NCI-H82 treated with DMSO at 0.1 percent for 48 hours (cell line): Measurements from ENCODE around the gene GAR1.
"Not testable (repeated sequence)": the region's sequence is repeated elsewhere in the genome, so short reads cannot be mapped to it uniquely, and the experiment has no call there.

Experiments
- DNase-seq: peaks from one replicate; lab custom pipeline; 2025; ENCODE audit not compliant: unreplicated experiment; lab: John Stamatoyannopoulos, UW

GAR1 gene

DNA sequence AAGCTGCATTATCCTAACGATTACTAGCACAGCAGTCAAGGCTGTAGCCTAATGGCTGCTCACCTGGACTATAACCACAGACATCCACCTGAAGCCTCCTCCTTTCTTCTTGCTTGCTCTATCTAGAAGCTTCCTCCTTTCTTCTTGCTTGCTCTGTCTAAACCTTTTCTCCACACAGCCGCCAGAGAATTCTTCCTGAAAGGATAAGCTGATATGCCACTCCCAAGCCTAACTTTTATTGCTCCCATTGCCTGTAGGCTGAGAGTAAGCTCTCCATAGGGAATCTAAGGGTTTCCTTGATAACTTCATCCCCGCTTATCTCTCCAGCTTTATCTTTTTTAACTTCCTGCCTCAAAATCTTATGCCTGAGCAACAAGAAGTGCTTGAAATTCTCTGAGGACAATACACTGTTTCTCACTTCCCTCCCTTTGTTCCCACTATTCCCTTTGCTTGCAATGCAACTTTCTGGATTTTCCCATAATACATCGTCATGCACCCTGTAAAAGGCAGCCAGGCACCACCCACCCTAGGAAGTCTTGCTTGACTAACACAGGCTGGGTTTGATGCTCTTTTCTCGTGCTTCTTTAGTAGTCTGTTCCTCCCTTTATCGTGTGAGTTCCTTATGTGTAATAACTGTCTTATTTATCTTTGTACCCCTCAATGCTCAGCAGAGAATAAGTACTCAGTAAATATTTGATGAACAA lies 31.0 kb downstream of the GAR1 start:
- no peak for DNase-seq

DNA sequence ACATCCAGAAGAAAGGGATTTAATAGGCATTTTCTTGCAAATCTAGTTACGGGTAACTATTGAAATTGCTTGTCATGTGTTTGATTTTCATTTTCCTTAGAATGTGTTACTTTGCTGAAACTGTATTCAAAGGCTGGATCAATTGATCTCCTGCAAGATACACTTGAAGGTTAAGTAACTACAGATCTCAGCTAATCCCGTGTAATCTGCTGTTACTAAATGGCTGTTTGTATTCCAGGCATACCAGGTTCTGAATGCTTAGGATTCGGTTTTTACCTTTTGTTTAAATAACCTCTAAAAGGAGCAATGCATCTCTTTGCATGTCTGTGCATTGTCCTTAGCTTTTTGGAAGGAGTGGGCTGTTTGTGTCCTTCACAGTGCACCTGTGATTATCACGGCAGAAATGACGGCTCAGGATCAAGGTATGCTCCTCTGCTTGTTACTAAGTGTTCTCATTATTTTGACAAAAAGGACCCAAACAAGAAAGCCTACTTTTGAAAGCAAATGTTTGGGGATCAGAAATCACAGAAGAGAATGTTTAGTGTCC lies 32.4 kb downstream of the GAR1 start, which contains the start of gene LRIT3:
TSS of gene LRIT3 (plus strand) at position 212 of the 547 bp plus-strand sequence. CDS start at position 307, 95 bp downstream.
- peak; percentile 9 for DNase-seq

DNA sequence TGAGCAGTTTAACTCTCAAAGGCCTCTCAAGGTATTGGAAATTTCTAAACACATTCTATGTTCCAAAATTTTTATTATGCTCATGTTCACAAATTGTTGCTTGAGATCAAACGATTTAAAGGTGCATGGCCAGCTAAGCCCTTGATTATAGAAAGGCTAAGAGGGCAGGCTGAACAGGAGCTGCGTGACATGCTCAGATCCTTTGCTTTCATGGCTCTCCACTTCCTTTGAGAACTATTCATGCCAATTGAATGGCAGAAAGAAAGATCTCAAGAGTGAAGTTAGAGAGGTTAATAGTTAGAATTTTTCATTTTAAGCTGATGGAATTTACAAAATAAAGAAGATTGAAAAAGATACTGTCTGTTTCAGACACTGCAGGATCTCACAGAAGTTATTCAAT lies 32.9 kb downstream of the GAR1 start:
- DNase-seq, result no peak

DNA sequence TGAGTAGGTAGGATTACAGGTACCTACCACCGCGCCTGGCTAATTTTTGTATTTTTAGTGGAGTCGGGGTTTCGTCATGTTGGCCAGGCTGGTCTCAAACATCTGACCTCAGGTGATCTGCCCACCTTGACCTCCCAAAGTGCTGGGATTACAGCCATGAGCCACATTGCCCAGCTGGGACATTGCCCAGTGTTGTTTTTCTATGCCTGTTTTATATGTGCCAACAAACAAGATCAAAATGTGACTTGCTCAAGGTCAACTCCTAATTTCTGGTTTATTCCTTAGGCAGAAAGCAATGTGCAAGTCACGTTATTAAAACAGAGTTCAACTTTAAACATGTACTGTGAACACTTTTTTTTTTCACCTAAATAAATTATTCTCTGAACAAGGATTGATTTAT lies 35.0 kb downstream of the GAR1 start:
- DNase-seq, result no peak

DNA sequence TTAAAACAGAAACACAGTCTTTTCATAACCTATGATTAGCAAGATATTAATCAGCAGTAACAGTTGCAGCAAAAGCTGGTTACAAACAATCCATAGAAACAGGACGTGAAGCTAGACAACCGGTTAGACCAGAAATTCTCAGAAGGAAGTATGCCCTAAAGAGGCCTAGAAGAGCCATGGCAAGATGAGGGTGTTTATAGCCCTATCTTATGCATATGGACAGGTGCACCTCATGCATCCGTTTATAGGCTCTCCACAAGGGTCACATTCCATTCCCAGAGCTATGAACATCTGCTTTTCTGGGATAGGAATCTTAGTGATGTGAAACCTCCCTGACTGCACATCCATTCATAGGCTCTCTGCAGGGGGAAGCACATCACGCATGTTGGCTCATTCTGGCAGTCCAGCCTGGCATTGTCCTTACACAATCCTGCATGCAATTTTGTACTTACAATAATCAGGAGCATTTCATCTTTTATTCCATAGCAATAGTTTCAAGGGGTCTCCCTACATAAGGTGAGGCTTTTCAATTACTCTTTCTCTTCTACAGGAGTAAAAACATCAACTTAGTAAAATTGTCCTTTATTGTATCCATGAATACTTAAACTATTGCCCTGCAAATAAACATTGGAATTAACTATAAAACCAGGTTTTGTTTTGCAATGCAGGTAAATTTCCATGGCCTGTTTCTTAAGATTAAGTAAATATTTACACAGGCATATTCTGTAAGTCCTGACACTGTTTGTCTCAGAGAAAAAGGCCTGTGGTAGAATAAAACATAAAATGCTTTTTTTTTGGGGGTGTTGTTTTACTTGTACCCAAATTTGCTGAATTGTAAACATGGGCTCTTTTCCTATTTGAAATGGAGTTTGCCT lies 44.1 kb downstream of the GAR1 start:
- DNase-seq, result not testable (repeated sequence)

DNA sequence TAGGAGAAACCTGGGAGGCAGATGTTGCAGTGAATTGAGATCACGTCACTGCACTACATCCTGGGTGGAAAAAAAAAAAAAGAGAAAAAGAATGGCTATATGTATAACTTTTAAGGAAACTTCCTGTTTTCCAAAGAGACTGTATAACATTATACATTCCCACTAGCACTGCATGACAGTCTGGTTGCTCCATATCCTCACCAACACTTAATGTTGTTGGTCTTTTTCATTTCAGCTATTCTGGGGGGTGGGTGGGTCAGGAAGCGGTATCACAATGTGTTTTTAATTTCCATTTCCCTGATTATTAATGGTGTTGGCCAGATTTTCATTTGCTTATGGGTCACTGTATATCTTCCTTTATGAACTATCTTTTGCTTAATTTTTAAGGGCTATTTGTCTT lies 45.7 kb downstream of the GAR1 start:
- DNase-seq, result no peak

GRCh38 chr4:109861916-109862511 lies 46.5 kb downstream of the GAR1 start:
- no peak for DNase-seq

DNA sequence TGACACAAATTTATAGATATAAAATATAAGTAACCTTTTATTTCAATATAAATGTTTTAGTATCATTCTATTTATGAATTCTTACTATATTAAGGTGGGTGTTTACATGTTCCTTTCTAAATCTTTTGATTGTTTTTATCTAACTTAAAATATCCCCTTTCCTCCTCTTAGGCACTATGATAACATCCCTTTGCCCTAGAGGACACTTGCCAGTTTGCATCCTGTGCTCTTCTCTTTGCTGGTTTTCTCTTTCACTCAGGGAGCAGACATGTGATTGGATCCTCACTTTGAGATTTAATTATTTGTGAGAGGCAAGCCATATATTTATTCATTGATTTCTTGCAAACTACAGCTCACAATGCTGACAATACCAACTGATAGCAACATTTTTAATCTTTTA lies 48.6 kb downstream of the GAR1 start:
- DNase-seq, result no peak

- no peak for DNase-seq
Observed at GRCh38 chr4:109870061-109870460, 54.5 kb downstream of the GAR1 start.

GRCh38 chr4:109872065-109872464 lies 56.5 kb downstream of the GAR1 start:
- DNase-seq, result no peak

DNA sequence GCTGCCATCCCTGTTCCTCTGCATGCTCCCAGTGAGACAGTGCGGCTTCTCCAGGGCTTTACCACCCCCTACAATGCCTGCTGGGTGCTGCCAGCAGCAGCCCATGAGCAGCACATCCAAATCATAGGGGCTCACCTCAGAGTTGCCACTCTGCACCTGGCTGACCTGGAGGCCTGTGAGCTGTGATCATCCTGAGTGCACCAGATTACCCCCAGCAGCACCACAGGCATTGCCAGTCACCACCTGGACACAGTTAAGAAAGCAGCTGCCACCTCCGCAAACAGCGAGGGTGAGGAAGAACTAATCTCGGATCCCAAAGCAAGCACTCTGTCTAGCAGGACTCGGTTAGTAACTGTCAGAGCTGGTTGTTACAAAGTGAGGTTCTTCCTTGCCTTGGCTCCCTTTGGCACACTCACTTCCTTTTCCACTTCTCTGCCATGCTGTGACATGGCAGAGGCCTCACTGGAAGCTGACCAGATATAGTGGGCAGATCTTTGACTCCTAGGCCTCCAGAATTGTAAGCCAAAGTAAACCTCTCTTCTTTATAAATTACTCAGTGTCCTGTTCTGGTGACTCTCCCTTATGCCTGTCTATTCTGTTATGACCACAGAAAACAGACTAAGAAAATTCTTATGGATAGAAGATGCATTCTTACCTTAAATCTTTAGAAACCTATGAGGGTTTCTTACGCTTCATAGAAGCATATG lies 57.5 kb downstream of the GAR1 start:
- DNase-seq, result no peak

DNA sequence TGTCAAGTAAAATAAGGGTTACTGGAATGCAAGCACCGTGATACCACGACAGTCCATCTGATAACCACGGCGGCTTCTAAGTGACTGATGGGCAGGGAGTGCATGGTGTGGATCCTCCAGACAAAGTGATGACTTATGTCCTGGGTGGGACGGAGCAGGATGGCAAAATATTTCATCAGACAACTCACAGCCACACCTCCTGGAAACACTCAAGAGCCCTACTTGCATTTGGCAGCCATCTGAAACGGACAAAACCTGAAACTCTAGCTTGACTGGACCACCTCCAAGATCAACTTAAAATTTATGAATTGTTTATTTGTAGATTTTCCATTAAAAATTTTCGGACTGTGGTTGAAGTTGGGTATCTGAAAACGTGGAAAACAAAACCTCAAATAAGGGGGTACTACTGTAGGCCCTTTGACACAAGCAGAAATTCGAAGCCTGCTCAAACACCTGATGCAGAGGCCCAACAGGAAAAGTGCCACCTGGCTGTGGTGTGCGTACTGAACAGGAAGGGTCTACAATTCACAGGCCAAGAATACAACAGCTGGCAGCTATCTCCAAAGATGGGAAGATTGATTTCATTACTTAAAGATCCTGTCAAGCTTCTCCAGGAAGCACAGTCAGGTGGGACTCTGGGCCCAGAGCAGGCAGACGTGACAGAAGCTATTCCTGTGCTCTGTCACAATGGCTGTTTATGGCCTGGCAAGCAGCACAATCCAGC lies 58.4 kb downstream of the GAR1 start:
- DNase-seq, result no peak
